Esophagus squamous epithelium (tissue), 5 donors: ENCODE measurements around the gene LRRC3C. TPM values are rescaled to one million over a fixed set of nuclear protein-coding genes. Genes with fewer than 3 reads are reported as not detected.

ENCODE experiments used
- DNase-seq: peaks from one replicate; lab custom pipeline; 2025; lab: John Stamatoyannopoulos, UW
- H3K27ac ChIP-seq, 4 donors: fragments of 200-600 bp; sonication (generic); one replicate each; pipeline ENCODE4 v1.5.1; 2016 to 2019; ENCODE audit warnings: mild to moderate bottlenecking in 1 of 4
- H3K27me3 ChIP-seq, 4 donors: fragments of 200-600 bp; sonication (generic); 1 replicate in 3 of 4; 2 replicates in 1 of 4; pipeline versions ENCODE4 v1.5.1 to v1.6.0; 2017 to 2021; ENCODE audit warnings: antibody characterized with exemption in 1 of 4
- H3K36me3 ChIP-seq, 3 donors: fragments of 200-600 bp; sonication (generic); one replicate each; pipeline ENCODE4 v1.5.1; 2016 to 2019
- H3K4me1 ChIP-seq, 3 donors: fragments of 200-600 bp; sonication (generic); one replicate each; pipeline ENCODE4 v1.5.1; 2017 to 2019
- H3K4me3 ChIP-seq, 4 donors: fragments of 200-600 bp; sonication (generic); 1 replicate in 3 of 4; 2 replicates in 1 of 4; pipeline ENCODE4 v1.5.1; 2016 to 2019; ENCODE audit warnings: mild to moderate bottlenecking in 2 of 4, moderate library complexity in 1 of 4
- H3K9me3 ChIP-seq, 3 donors: fragments of 200-600 bp; sonication (generic); one replicate each; pipeline ENCODE4 v1.5.1; 2016 to 2019
- CTCF ChIP-seq, 6 experiments: fragments of 450-650 bp in 4 of 6; fragments of 200-600 bp in 2 of 6; sonication (generic) in 2 of 6; IDR thresholded peaks; one replicate each; pipeline ENCODE4 v1.5.1; 2016 to 2019; ENCODE audit warnings: antibody characterized with exemption in 6 of 6, mild to moderate bottlenecking in 4 of 6, moderate library complexity in 4 of 6
- POLR2A ChIP-seq, 4 donors: fragments of 450-650 bp; IDR thresholded peaks; one replicate each; pipeline ENCODE4 v1.6.1; 2017; ENCODE audit warnings: antibody characterized with exemption in 4 of 4, mild to moderate bottlenecking in 4 of 4, moderate library complexity in 3 of 4
- WGBS, 2 donors: methylation state at CpG; one replicate each; pipeline ENCODE4 v1.1.5; 2018; 5-methylcytosine and 5-hydroxymethylcytosine counted together
- intact Hi-C: fragments of 100-400 bp; cut with DNase I; formaldehyde crosslinking; loops from one replicate; pipeline ENCODE4 v1.15.0; 2022
- total RNA-seq, 4 donors: library from RNA; depleted of rRNA; stranded (reverse); fragments of >200 nt; gene quantifications; one replicate each; pipeline ENCODE4 v1.1.0, GENCODE V29; 2016
- donor health status: DM: yes; HTN: yes; CAD: no.

Gene LRRC3C
- total RNA-seq, 4 donors from 2014 or later, result not detected

DNA sequence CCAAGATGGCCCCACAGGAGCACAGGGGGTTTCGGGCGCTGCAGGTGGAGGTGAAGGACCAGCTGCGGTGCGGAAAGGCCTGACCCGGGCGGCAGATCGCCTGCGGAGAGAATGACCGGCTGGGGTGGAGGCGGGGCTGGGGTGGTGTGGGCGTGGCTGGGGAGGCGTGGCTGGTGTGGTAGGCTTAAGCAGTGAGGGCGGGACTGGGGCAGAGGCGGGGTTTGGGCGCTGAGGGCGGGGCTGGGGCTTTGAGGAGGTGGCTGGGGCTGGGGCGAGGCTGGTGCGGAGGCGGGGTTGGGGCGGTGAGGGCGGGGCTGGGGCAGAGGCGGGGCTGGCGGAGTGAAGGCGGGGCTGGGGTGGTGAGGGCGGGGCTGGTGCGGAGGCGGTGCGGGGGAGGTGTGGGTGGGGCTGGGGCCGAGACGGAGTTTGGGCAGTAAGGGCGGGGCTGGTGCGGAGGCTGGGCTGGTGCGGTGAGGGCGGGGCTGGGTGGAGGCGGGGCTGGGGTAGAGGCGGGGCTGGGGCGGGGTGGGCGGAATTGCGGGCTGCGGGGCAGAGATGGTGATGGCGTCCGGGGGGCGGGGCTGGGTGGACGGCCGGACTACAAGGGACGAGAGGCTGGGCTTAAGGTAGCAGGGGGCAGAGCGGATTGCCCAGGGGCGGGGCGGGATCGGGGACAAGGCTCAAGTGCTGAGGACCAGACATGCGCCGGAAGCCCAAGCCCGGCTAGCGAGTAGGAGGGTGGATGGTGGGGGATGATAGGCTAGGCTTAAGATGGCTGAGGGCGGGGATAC is 25.3 kb downstream of the LRRC3C start:
- intact Hi-C loops, result no loop called here
- peak overlapping the region; percentile 29 to 67 (median 49) for H3K4me3 ChIP-seq
- no peak for TF ChIP-seq POLR2A (IDR thresholded peaks at IDR 0.05)
- no peak for TF ChIP-seq CTCF (IDR thresholded peaks at IDR 0.05)
- peak overlapping the region; percentile 62 to 78 (median 71) for H3K27ac ChIP-seq
- H3K9me3 ChIP-seq, result no peaks in the 10 kb centered on the region
- peaks cover 5 to 17% (median 8%) of the 10 kb centered on the region in 3 donors for H3K4me1 ChIP-seq
- no peaks in the 10 kb centered on the region for H3K27me3 ChIP-seq
- 0 to 1% methylated on average over 7 to 12 of the region's 55 CpGs for WGBS, 2 donors
- peak; percentile 99 for DNase-seq
- H3K36me3 ChIP-seq, result no peaks in the 10 kb centered on the region

- Histone ChIP-seq H3K4me3 (peak overlapping the region; percentile 29 to 60 (median 49)), H3K9me3 (no peaks in the 10 kb centered on the region), H3K27ac (peak overlapping the region; percentile 62 to 78 (median 71)), H3K4me1 (peaks cover 5 to 17% (median 8%) of the 10 kb centered on the region in 3 donors), H3K27me3 (no peaks in the 10 kb centered on the region), H3K36me3 (no peaks in the 10 kb centered on the region)
- DNase-seq, result no peak
- WGBS, 2 donors, result 32 to 39% methylated on average over 4 to 5 of the region's 9 CpGs
- TF ChIP-seq CTCF (IDR thresholded peaks at IDR 0.05) (no peak), POLR2A (IDR thresholded peaks at IDR 0.05) (no peak)
- intact Hi-C loops, result no loop called here
These were observed 25.9 kb downstream of the LRRC3C start for GRCh38 chr17:39953471-39953888.

DNA sequence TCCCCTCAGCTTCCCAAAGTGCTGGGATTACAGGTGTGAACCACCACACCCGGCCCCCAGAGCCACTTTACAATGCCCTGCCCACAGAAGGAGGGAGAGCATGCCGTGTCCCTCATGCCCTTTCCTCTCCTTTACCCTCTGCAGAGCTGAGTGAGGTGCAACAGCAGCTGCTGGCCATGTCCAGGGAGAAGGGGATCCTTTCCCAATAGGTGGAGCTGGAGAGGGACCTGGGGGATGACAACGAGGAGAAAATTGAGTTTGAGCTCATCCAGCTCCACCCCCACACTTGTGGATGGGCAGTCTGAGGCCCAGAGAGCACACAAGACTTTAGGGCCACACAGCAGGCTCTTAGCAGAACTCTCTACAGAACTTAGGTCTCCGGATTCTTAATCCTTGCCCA is 27.3 kb downstream of the LRRC3C start:
- Histone ChIP-seq H3K4me3 (no peak overlapping the region), H3K27ac (no peak overlapping the region), H3K4me1 (peaks cover 5 to 22% (median 8%) of the 10 kb centered on the region in 3 donors), H3K9me3 (no peaks in the 10 kb centered on the region), H3K36me3 (no peaks in the 10 kb centered on the region), H3K27me3 (no peaks in the 10 kb centered on the region)
- no peak for DNase-seq
- WGBS, 2 donors, result 36 to 50% methylated on average over 2 to 3 of the region's 4 CpGs
- TF ChIP-seq CTCF (IDR thresholded peaks at IDR 0.05) (no peak), POLR2A (IDR thresholded peaks at IDR 0.05) (no peak)
- intact Hi-C loops, result no loop called here

DNA sequence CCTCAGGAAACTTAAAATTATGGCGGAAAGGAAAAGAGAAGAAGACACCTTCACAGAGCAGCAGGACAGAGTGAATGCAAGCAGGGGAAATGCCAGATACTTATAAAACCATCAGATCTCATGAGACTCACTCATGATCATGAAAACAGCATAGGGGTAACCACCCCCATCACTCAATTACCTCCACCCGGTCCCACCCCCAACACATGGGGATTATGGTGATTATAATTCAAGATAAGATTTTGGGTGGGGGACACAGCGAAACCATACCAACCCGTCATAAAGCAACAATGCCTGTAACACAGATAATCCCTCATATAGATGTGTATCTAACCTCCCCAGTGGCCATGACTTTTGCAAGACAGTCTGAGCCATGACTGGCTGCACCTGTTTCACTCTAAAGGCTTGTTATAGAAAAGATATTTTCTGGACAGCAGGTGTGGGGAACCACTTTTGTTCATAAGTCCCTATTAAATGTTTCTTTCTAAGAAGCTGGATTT is 28.2 kb downstream of the LRRC3C start:
- no peak for DNase-seq
- Histone ChIP-seq H3K4me1 (peaks cover 5 to 22% (median 8%) of the 10 kb centered on the region in 3 donors), H3K36me3 (no peaks in the 10 kb centered on the region), H3K27ac (no peak overlapping the region), H3K27me3 (no peaks in the 10 kb centered on the region), H3K4me3 (no peak overlapping the region), H3K9me3 (no peaks in the 10 kb centered on the region)
- TF ChIP-seq POLR2A (IDR thresholded peaks at IDR 0.05) (no peak), CTCF (IDR thresholded peaks at IDR 0.05) (no peak)
- 59 to 77% methylated on average over 4 of the region's 4 CpGs for WGBS, 2 donors
- intact Hi-C loops, result no loop called here

DNA sequence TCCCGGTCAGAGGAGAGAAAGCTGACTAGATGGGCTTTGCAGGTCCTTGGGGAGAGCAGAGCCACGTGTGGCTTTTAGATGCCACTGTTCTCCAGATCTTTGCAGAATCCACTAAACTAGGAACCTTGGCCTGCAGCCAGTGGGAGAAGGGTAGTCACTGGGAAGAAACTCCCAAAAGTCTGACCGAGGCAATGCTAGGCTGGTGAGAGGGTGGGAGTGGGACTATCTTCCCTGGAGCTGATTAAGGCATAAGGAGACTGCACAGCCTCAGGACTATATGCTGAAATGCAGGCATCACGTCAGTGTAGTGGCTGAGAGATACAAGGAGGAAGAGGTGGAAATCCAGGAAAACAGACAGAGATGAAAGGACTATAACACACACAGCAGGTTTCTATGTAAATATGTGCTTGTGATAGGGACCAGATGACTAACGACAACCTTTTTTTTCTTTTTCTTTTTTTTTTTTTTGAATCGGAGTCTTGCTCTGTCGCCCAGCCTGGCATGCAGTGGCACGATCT is 33.1 kb downstream of the LRRC3C start:
- no peak for TF ChIP-seq POLR2A (IDR thresholded peaks at IDR 0.05)
- no peak for TF ChIP-seq CTCF (IDR thresholded peaks at IDR 0.05)
- Histone ChIP-seq H3K4me3 (no peak overlapping the region), H3K27ac (no peak overlapping the region), H3K36me3 (no peaks in the 10 kb centered on the region), H3K4me1 (peaks cover 0 to 5% (median 0%) of the 10 kb centered on the region in 3 donors), H3K27me3 (peaks cover 0 to 22% (median 0%) of the 10 kb centered on the region in 4 donors), H3K9me3 (no peaks in the 10 kb centered on the region)
- 38 to 50% methylated on average over 8 of the region's 8 CpGs for WGBS, 2 donors
- DNase-seq, result no peak
- intact Hi-C loops, result no loop called here
